Measurements from ENCODE around the gene ATP5MG. TPM values are rescaled to one million over a fixed set of nuclear protein-coding genes. Genes with fewer than 3 reads are reported as not detected.

Gene ATP5MG
- total and polyA plus RNA-seq, 10 of the 15 experiments (the other 5 are each of a cell fraction or from before 2014, with no cell fraction given): 211 to 2,276 (median 633) TPM

DNA sequence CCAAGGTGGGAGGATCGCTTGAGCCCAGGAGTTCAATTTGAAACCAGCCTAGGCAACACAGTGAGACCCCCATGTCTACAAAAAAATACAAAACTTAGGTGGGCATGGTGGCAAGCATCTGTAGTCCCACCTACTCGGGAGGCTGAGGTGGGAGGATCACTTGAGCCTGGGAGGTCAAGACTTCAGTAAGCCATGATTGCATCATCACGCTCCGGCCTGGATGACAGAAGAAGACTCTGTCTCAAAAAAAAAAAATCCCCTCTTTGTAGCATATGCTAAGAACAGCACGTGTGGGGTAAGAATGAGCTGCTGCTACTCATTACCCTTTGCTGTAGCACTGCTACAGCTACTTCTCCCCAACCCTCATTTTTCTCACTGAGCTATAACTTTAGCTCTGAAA lies 27.5 kb upstream of the ATP5MG start:
- no peak for ATAC-seq
- H2AFZ ChIP-seq (ENCODE audit: control insufficient read depth, low read depth, low read length): no peak overlapping the region
- ChIA-PET POLR2A (interaction anchor here (1.2 kb wide), 1 partner anchor 14 kb away, joined by 3 read pairs; the partner anchor contains the start of gene UBE4A), SMC1A (ENCODE audit: uncharacterized antibody, unreplicated experiment) (interaction anchor here (1.0 to 1.8 kb wide), 2 partner anchors 12 to 111 kb away, joined by 3 to 7 read pairs; no protein-coding TSS in a partner anchor), CTCF (interaction anchor here (1.2 to 2.1 kb wide), 2 partner anchors 9 to 115 kb away, joined by 4 to 10 read pairs; no protein-coding TSS in a partner anchor), RAD21 (ENCODE audit: unreplicated experiment) (no interaction called here)
- FAIRE-seq: no peak
- H3K36me3 ChIP-seq (ENCODE audit: control insufficient read depth in 2 of 2, insufficient read depth in 2 of 2, low read length in 1 of 2): peaks cover 12 to 23% of the 10 kb centered on the region in 2 experiments
- BruUV-seq (replicated peaks): no TSS peak
- TF ChIP-seq, protein P1, sequence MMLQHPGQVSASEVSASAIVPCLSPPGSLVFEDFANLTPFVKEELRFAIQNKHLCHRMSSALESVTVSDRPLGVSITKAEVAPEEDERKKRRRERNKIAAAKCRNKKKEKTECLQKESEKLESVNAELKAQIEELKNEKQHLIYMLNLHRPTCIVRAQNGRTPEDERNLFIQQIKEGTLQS (IDR thresholded peaks at IDR 0.05; ENCODE audit: borderline replicate concordance, extremely low read depth, low read depth, low read length): no peak
- TF ChIP-seq CREM (IDR thresholded peaks at IDR 0.05; ENCODE audit: low read depth) (no peak), ATF7 (IDR thresholded peaks at IDR 0.05; ENCODE audit: low read depth) (no peak), MYB (IDR thresholded peaks at IDR 0.05; ENCODE audit: borderline replicate concordance, low read depth, low read length) (no peak), SMARCA5 (IDR thresholded peaks at IDR 0.05) (no peak), TCF3 (IDR thresholded peaks at IDR 0.05; ENCODE audit: borderline replicate concordance, insufficient read depth, low read depth, low read length) (no peak), PAX5 (IDR thresholded peaks at IDR 0.05; ENCODE audit: borderline replicate concordance, low read depth, low read length) (no peak), ETV6 (conservative IDR thresholded peaks at IDR 0.05 in 1 of 2, IDR thresholded peaks at IDR 0.05 in 1 of 2; ENCODE audit: borderline replicate concordance in 1 of 2, low read depth in 1 of 2) (no peak)
- TF ChIP-seq, protein P2, sequence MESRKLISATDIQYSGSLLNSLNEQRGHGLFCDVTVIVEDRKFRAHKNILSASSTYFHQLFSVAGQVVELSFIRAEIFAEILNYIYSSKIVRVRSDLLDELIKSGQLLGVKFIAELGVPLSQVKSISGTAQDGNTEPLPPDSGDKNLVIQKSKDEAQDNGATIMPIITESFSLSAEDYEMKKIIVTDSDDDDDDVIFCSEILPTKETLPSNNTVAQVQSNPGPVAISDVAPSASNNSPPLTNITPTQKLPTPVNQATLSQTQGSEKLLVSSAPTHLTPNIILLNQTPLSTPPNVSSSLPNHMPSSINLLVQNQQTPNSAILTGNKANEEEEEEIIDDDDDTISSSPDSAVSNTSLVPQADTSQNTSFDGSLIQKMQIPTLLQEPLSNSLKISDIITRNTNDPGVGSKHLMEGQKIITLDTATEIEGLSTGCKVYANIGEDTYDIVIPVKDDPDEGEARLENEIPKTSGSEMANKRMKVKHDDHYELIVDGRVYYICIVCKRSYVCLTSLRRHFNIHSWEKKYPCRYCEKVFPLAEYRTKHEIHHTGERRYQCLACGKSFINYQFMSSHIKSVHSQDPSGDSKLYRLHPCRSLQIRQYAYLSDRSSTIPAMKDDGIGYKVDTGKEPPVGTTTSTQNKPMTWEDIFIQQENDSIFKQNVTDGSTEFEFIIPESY (IDR thresholded peaks at IDR 0.05): no peak
- H3K4me2 ChIP-seq (ENCODE audit: control insufficient read depth, insufficient read depth): no peak overlapping the region
- H3K4me3 ChIP-seq: no peak overlapping the region
- H3K27ac ChIP-seq (ENCODE audit: control insufficient read depth, insufficient read depth): no peak overlapping the region
- WGBS (ENCODE audit: insufficient coverage, insufficient replicate concordance, low lambda C conversion rate, missing lambda C conversion rate): 97% methylated on average over 5 of the region's 5 CpGs
- no peak for DNase-seq (ENCODE audit: low read depth, low spot score)
- H4K20me1 ChIP-seq (ENCODE audit: control insufficient read depth, insufficient read depth): no peaks in the 10 kb centered on the region
- intact Hi-C loops (cut with micrococcal nuclease; ENCODE audit: unreplicated experiment): no loop called here
- H3K27me3 ChIP-seq (replicated peaks in 1 of 2; ENCODE audit: control insufficient read depth in 2 of 2, insufficient read depth in 2 of 2, low read length in 1 of 2): no peaks in the 10 kb centered on the region
- H3K4me1 ChIP-seq (ENCODE audit: control insufficient read depth, insufficient read depth, low read length): no peaks in the 10 kb centered on the region
- H3K79me2 ChIP-seq (ENCODE audit: control insufficient read depth, insufficient read depth, low read length): no peaks in the 10 kb centered on the region
- H3K9ac ChIP-seq (ENCODE audit: control insufficient read depth, insufficient read depth, low read length): no peak overlapping the region
- in situ Hi-C loops (cut with MboI): no loop called here
- H3K9me3 ChIP-seq (replicated peaks; ENCODE audit: control insufficient read depth, insufficient read depth, low read length): no peaks in the 10 kb centered on the region

Data from GM12878 (cell line).